ENCODE results near the gene MYCN. TPM values are rescaled to one million over a fixed set of nuclear protein-coding genes. Genes with fewer than 3 reads are reported as not detected.

Gene MYCN
- total RNA-seq, 1 experiment from 2014 or later = not detected

DNA sequence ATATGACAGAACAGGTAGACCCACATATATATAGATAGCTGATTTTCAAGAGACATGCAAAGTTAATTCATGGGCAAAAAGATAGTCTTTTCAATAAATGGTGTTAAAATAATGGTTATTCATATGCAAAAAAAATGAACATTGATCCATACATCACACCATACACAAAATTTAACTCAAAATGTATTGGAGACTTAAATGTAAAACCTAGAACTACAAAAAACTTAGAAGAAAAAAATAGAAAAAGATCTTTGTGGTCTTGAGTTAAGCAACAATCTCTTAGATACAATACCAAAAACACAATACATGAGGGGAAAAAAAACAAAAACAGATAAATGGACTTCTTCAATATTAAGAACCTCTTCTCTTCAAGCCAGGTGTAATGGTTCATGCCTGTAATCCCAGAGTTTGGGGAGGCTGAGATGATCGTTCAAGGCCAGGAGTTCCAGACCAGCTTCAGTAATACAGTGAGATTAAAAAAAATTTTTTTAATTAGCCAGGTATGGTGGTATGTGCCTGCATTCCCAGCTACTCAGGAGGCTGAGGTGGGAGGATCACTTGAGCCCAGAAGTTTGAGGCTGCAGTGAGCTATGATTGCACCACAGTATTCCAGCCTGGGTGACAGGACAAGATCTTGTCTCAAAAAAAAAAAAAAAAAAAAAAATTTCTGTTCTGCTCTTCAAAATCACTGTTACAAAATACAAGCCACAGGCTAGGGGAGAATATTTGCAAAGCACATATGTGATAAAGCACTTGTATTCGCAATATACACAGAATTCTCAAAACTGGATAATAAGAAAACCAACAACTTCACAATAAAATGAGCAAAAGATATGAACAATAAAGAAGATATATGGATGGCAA lies 32.7 kb upstream of the MYCN start:
- Histone ChIP-seq H3K4me2 (ENCODE audit: low read length) (no peak overlapping the region), H3K4me3 (ENCODE audit: low read length) (no peak overlapping the region), H3K27me3 (ENCODE audit: low read length) (no peaks in the 10 kb centered on the region), H3F3A (ENCODE audit: low read length, unreplicated experiment) (no peaks in the 10 kb centered on the region), H3K79me2 (ENCODE audit: low read length) (no peaks in the 10 kb centered on the region), H3K9ac (ENCODE audit: low read length) (no peak overlapping the region), H3K9me3 (ENCODE audit: low read length) (no peaks in the 10 kb centered on the region), H3K9me2 (replicated peaks; ENCODE audit: low read length) (no peaks in the 10 kb centered on the region), H3K4me1 (ENCODE audit: insufficient read depth, low read length) (no peaks in the 10 kb centered on the region), H3K27ac (ENCODE audit: low read length) (no peak overlapping the region), H4K20me1 (ENCODE audit: low read length) (no peaks in the 10 kb centered on the region), H2AFZ (ENCODE audit: low read length) (no peak overlapping the region), H3K36me3 (ENCODE audit: low read depth, low read length) (no peaks in the 10 kb centered on the region)
- ATAC-seq (no peak), DNase-seq (no peak)
- intact Hi-C loops (cut with micrococcal nuclease) = no loop called here
- ChIA-PET CTCF (no interaction called here), POLR2A (ENCODE audit: unreplicated experiment) (no interaction called here)
- no TSS peak for BruUV-seq (replicated peaks)
- TF ChIP-seq, protein P1, sequence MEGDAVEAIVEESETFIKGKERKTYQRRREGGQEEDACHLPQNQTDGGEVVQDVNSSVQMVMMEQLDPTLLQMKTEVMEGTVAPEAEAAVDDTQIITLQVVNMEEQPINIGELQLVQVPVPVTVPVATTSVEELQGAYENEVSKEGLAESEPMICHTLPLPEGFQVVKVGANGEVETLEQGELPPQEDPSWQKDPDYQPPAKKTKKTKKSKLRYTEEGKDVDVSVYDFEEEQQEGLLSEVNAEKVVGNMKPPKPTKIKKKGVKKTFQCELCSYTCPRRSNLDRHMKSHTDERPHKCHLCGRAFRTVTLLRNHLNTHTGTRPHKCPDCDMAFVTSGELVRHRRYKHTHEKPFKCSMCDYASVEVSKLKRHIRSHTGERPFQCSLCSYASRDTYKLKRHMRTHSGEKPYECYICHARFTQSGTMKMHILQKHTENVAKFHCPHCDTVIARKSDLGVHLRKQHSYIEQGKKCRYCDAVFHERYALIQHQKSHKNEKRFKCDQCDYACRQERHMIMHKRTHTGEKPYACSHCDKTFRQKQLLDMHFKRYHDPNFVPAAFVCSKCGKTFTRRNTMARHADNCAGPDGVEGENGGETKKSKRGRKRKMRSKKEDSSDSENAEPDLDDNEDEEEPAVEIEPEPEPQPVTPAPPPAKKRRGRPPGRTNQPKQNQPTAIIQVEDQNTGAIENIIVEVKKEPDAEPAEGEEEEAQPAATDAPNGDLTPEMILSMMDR (conservative IDR thresholded peaks at IDR 0.05; ENCODE audit: low read depth, low read length) = no peak
- no peak for TF ChIP-seq EZH2phosphoT487 (IDR thresholded peaks at IDR 0.05; ENCODE audit: borderline replicate concordance, low read length)
- TF ChIP-seq EZH2 (IDR thresholded peaks at IDR 0.05; ENCODE audit: low read length, unreplicated experiment) = no peak

DNA sequence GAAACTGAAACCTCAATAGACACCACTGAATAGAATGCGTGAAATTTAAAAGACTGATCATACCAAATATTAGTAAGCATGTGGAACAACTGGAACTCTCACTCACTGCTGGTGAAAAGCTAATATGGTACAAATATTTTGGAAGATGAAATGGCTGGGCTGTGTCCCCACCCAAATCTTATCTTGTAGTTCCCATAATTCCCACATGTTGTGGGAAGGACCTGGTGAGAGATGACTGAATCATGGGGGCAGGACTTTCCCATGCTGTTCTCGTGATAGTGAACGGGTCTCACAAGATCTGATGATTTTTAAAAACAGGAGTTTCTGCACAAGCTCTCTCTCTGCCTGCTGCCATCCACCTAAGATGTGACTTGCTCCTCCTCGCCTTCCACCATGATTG lies 32.0 kb upstream of the MYCN start:
- H3K79me2 ChIP-seq (ENCODE audit: low read length) = no peaks in the 10 kb centered on the region
- no peak overlapping the region for H3K4me3 ChIP-seq (ENCODE audit: low read length)
- ATAC-seq (no peak), DNase-seq (no peak)
- no peaks in the 10 kb centered on the region for H3F3A ChIP-seq (ENCODE audit: low read length, unreplicated experiment)
- no peak overlapping the region for H2AFZ ChIP-seq (ENCODE audit: low read length)
- no peak overlapping the region for H3K4me2 ChIP-seq (ENCODE audit: low read length)
- H3K4me1 ChIP-seq (ENCODE audit: insufficient read depth, low read length) = no peaks in the 10 kb centered on the region
- no peak for TF ChIP-seq EZH2 (IDR thresholded peaks at IDR 0.05; ENCODE audit: low read length, unreplicated experiment)
- TF ChIP-seq EZH2phosphoT487 (IDR thresholded peaks at IDR 0.05; ENCODE audit: borderline replicate concordance, low read length) = no peak
- TF ChIP-seq, protein P1 (conservative IDR thresholded peaks at IDR 0.05; ENCODE audit: low read depth, low read length) = no peak
- H3K27me3 ChIP-seq (ENCODE audit: low read length) = no peaks in the 10 kb centered on the region
- H3K9me3 ChIP-seq (ENCODE audit: low read length) = no peaks in the 10 kb centered on the region
- no peaks in the 10 kb centered on the region for H3K36me3 ChIP-seq (ENCODE audit: low read depth, low read length)
- no peaks in the 10 kb centered on the region for H3K9me2 ChIP-seq (replicated peaks; ENCODE audit: low read length)
- no TSS peak for BruUV-seq (replicated peaks)
- POLR2A ChIA-PET (ENCODE audit: unreplicated experiment) = no interaction called here
- intact Hi-C loops (cut with micrococcal nuclease) = no loop called here
- CTCF ChIA-PET = no interaction called here
- H4K20me1 ChIP-seq (ENCODE audit: low read length) = no peaks in the 10 kb centered on the region
- H3K9ac ChIP-seq (ENCODE audit: low read length) = no peak overlapping the region
- no peak overlapping the region for H3K27ac ChIP-seq (ENCODE audit: low read length)

DNA sequence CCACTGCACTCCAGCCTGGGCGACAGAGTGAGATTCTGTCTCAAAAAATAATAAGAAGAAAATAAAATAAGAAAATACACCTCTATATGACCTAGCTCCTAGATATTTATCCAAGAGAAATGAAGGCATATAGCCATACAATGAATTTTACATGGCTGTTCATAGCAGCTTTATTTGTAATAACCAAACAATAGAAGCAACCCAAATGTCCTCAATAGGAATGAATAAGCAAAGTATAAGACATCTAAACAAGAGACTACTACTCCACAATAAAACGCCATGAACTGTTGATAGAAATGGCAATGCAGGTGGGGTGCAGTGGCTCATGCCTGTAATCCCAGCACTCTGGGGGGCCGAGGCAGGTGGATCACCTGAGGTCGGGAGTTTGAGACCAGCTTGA lies 31.2 kb upstream of the MYCN start:
- TF ChIP-seq EZH2phosphoT487 (IDR thresholded peaks at IDR 0.05; ENCODE audit: borderline replicate concordance, low read length) (no peak), EZH2 (IDR thresholded peaks at IDR 0.05; ENCODE audit: low read length, unreplicated experiment) (no peak)
- TF ChIP-seq, protein P1 (conservative IDR thresholded peaks at IDR 0.05; ENCODE audit: low read depth, low read length) = no peak
- ATAC-seq (no peak), DNase-seq (no peak)
- H3F3A ChIP-seq (ENCODE audit: low read length, unreplicated experiment) = no peaks in the 10 kb centered on the region
- no peaks in the 10 kb centered on the region for H4K20me1 ChIP-seq (ENCODE audit: low read length)
- no peaks in the 10 kb centered on the region for H3K4me1 ChIP-seq (ENCODE audit: insufficient read depth, low read length)
- H2AFZ ChIP-seq (ENCODE audit: low read length) = no peak overlapping the region
- no peaks in the 10 kb centered on the region for H3K79me2 ChIP-seq (ENCODE audit: low read length)
- no peaks in the 10 kb centered on the region for H3K36me3 ChIP-seq (ENCODE audit: low read depth, low read length)
- no peak overlapping the region for H3K4me3 ChIP-seq (ENCODE audit: low read length)
- no peak overlapping the region for H3K4me2 ChIP-seq (ENCODE audit: low read length)
- intact Hi-C loops (cut with micrococcal nuclease) = no loop called here
- no peak overlapping the region for H3K9ac ChIP-seq (ENCODE audit: low read length)
- H3K9me2 ChIP-seq (replicated peaks; ENCODE audit: low read length) = no peaks in the 10 kb centered on the region
- H3K27ac ChIP-seq (ENCODE audit: low read length) = no peak overlapping the region
- BruUV-seq (replicated peaks) = no TSS peak
- H3K9me3 ChIP-seq (ENCODE audit: low read length) = no peaks in the 10 kb centered on the region
- ChIA-PET CTCF (no interaction called here), POLR2A (ENCODE audit: unreplicated experiment) (no interaction called here)
- no peaks in the 10 kb centered on the region for H3K27me3 ChIP-seq (ENCODE audit: low read length)

Measured in PC-3 (cell line).